Nephron (organoid): ENCODE data around the gene MRGPRD.
A peak's percentile ranks its signal among the peaks of the same experiment; 100 is the strongest.

Source experiments
- H3K27ac Mint-ChIP-seq, 3 experiments: 2 replicates each; pipeline ENCODE4 v1.8.0; 2020; ENCODE audit warnings: mixed read lengths in 3 of 3, mild to moderate bottlenecking in 2 of 3, moderate library complexity in 1 of 3
- H3K27me3 Mint-ChIP-seq: 2 replicates; pipeline ENCODE4 v1.8.0; 2021; ENCODE audit warnings: low read depth, mild to moderate bottlenecking, moderate library complexity, mixed read lengths
- H3K36me3 Mint-ChIP-seq: 2 replicates; pipeline ENCODE4 v1.8.0; 2020; ENCODE audit warnings: low read depth, mixed read lengths
- H3K4me1 Mint-ChIP-seq: 2 replicates; pipeline ENCODE4 v1.8.0; 2020; ENCODE audit warnings: mixed read lengths
- H3K4me3 Mint-ChIP-seq, 3 experiments: 2 replicates each; pipeline ENCODE4 v1.8.0; 2020; ENCODE audit warnings: mild to moderate bottlenecking in 3 of 3, mixed read lengths in 3 of 3, moderate library complexity in 2 of 3
- H3K9me3 Mint-ChIP-seq: 2 replicates; pipeline ENCODE4 v1.8.0; 2020; ENCODE audit warnings: mixed read lengths
- TF ChIP-seq, protein P1 (sequence below), 3 experiments: fragments of 200-600 bp; sonication (generic); IDR thresholded peaks; one replicate each; pipeline ENCODE4 v1.5.0; 2021; ENCODE audit warnings: antibody characterized with exemption in 3 of 3; ENCODE audit not compliant: unreplicated experiment in 3 of 3

The MRGPRD gene

DNA sequence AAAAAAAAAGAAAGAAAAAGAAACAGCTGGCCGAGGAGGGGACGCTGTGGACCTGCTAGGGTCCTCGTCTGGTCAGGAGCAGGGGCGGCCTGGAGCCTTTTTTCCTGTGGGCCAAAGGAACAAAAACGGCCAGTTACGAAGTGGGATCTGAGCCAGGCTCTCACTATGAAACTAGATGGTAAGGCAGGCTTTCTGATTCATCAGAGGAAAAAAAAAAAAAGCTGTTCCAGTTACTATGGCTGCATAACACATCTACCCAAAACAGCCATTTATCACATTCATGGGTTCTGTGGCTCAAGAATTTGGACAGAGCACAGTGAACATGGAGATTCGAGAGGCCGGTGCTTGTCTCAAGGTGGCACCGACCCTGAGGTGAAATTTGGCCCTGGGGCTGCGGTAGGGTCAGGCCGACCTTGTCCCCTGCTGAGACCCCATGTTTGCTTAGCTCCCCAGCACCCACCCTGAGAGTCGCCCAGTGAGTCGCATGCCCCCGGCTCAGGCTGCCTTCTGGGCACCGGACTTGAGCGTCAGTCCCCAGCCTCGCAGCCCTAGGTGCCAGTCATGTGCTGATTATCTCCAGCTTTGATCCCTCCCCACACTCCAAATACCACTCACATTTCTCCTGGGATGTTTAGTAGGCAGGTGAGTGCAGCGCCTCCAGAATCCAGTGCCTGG is 34.2 kb downstream of the MRGPRD start:
- peaks cover 19% of the 10 kb centered on the region for H3K4me1 Mint-ChIP-seq
- H3K36me3 Mint-ChIP-seq, result no peaks in the 10 kb centered on the region
- H3K27me3 Mint-ChIP-seq, result peaks cover 5% of the 10 kb centered on the region

DNA sequence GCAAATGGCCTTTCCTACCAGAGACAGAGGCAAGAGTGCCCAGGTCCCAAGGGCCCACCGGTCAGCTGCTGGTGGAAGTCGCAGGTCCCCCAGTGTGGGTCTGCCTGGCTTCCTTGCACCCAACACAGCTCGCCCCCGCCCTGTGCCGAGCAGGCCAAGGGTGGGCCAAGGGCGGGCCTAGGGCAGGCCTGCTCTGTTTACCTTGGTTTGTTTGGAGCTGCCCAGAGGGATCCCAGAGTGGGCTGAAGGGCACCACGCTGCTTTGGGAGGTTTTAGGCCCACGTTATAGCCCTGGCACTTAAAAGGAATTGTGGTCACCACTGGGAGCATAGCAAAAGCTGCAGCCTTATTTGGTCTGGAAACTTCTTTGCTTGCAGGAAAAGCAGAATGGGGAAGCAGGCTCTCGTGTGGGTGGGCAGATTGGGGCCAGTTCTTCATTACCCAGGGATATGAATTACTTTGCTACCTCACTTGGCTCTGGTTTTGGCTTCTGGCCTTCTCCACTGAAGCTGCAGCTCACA is 38.0 kb downstream of the MRGPRD start:
- Mint-ChIP-seq H3K4me3 (no peak overlapping the region), H3K27ac (peak overlapping the region in 1 of 3 experiments; percentile 4), H3K4me1 (peaks cover 15% of the 10 kb centered on the region), H3K36me3 (peaks cover 6% of the 10 kb centered on the region), H3K9me3 (no peaks in the 10 kb centered on the region), H3K27me3 (peaks cover 5% of the 10 kb centered on the region)
- TF ChIP-seq, protein P1, sequence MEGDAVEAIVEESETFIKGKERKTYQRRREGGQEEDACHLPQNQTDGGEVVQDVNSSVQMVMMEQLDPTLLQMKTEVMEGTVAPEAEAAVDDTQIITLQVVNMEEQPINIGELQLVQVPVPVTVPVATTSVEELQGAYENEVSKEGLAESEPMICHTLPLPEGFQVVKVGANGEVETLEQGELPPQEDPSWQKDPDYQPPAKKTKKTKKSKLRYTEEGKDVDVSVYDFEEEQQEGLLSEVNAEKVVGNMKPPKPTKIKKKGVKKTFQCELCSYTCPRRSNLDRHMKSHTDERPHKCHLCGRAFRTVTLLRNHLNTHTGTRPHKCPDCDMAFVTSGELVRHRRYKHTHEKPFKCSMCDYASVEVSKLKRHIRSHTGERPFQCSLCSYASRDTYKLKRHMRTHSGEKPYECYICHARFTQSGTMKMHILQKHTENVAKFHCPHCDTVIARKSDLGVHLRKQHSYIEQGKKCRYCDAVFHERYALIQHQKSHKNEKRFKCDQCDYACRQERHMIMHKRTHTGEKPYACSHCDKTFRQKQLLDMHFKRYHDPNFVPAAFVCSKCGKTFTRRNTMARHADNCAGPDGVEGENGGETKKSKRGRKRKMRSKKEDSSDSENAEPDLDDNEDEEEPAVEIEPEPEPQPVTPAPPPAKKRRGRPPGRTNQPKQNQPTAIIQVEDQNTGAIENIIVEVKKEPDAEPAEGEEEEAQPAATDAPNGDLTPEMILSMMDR (IDR thresholded peaks at IDR 0.05; ENCODE audit: unreplicated experiment in 3 of 3), result no peak

More for the DNA sequence above, 34.2 kb downstream of the MRGPRD start:
- Mint-ChIP-seq H3K4me3 (no peak overlapping the region), H3K27ac (peak overlapping the region in 2 of 3 experiments; percentile 65 to 96), H3K9me3 (no peaks in the 10 kb centered on the region)
- TF ChIP-seq, protein P1 (IDR thresholded peaks at IDR 0.05; ENCODE audit: unreplicated experiment in 3 of 3), result no peak

DNA sequence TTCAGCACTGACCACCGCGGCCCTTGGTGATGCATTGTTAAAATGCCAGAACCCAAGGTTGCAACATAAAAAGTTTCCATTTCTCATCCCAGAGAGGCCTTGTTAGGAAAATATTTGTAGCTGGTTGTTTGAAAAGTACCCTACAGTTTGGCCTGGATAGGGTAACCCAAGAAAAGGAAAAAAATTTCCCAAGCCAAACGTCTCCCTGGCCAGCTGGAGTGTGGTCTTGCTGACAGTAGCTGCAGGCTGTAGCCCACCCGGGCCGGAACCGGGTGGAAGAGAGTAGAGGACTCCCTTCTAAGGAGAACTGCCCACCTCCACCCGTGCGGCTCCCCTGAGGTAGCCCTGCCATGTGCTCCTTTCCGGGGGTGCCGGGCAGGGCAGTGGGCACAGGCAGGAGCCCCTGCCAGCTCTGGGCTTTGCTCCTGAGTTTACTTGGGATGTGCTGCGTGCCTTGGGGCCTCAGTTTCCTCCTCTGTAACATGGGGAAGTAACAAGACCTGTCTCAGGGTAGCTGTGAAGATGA is 38.6 kb downstream of the MRGPRD start:
- H3K36me3 Mint-ChIP-seq, result peaks cover 6% of the 10 kb centered on the region
- no peak overlapping the region for H3K27ac Mint-ChIP-seq
- H3K4me1 Mint-ChIP-seq, result peaks cover 15% of the 10 kb centered on the region
- no peak overlapping the region for H3K4me3 Mint-ChIP-seq
- TF ChIP-seq, protein P1 (IDR thresholded peaks at IDR 0.05; ENCODE audit: unreplicated experiment in 3 of 3), result no peak
- H3K27me3 Mint-ChIP-seq, result peaks cover 5% of the 10 kb centered on the region
- H3K9me3 Mint-ChIP-seq, result no peaks in the 10 kb centered on the region

DNA sequence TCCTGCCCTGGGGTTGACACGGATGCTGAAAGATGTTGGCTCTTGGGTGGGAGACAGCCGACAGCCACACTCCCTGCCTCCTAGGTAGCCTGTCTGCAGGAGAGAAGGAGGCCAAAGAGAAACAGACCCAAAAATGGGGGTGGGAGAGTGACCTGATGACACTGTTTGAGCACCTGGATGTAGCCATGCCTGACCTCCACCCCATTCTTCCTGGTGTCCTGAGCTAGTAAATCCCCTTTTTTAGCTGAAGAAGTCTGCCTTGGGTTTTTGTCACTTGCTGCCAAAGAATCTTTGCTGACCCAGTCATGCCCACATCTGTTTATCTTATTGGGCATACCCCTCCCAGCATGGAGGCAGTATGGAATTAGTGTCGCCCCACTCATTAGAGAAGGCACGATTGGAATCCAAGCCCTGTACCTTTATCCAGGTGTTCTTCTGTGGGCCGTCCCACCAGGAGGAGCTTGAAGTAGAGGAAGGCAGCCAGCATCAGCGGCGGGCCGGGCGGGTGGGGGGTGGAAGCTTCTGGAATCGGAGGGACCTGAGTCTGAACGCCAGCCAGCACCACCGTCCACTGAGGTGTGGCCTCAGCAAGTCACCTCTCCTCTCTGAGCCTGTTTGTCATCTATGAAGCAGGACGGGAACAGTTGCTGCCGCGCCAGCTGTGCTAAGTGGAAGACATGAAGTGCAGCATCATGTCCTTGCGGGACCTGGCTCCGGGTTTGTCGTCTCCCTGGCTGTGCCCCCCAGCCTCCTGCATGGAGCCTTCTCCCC is 39.3 kb downstream of the MRGPRD start:
- peaks cover 6% of the 10 kb centered on the region for H3K36me3 Mint-ChIP-seq
- H3K9me3 Mint-ChIP-seq, result no peaks in the 10 kb centered on the region
- TF ChIP-seq, protein P1 (IDR thresholded peaks at IDR 0.05; ENCODE audit: unreplicated experiment in 3 of 3), result no peak
- no peak overlapping the region for H3K4me3 Mint-ChIP-seq
- H3K27ac Mint-ChIP-seq, result no peak overlapping the region
- H3K4me1 Mint-ChIP-seq, result peaks cover 15% of the 10 kb centered on the region
- peaks cover 5% of the 10 kb centered on the region for H3K27me3 Mint-ChIP-seq

DNA sequence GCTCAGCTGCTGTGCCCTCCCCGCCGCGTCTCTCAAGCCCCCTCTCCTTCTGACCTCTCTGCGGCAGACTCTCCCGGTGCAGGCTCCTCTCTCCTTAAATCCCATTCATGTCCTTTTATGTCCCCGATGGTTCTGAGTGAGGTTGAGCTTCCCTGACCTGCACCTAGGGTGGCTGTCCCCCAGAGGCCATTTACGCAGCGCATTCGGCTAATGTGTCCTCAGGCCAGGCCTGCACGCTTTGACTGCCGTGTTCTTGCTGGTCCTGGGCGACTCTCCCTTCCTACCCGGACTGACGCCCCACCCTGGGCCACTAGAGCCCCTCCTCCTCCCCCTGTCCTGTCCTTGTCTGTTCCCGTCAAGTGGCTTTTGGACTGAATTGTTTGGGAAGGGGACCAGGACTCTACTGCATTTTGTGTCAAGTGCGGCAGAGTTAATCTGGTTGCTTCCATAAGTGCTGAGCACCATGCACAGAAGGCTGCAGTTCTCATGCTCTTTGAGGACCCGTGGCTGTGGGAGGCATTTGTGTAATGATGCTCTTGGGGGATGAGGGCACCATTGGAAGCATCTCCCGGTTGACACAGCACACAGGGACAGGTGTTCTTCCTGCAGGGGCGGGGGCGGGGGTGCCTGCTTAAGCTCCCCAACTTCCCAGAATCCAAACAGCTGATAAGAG is 40.0 kb downstream of the MRGPRD start:
- Mint-ChIP-seq H3K4me3 (no peak overlapping the region), H3K27ac (no peak overlapping the region), H3K36me3 (peaks cover 6% of the 10 kb centered on the region), H3K27me3 (peaks cover 4% of the 10 kb centered on the region), H3K4me1 (peaks cover 10% of the 10 kb centered on the region), H3K9me3 (no peaks in the 10 kb centered on the region)
- TF ChIP-seq, protein P1 (IDR thresholded peaks at IDR 0.05; ENCODE audit: unreplicated experiment in 3 of 3), result no peak
